GM18499 (cell line): ENCODE measurements around the gene FARS2.
"Not testable (repeated sequence)": the region's sequence is repeated elsewhere in the genome, so short reads cannot be mapped to it uniquely, and the experiment has no call there.

Experiments
- ATAC-seq: cut with Tn5 transposase; IDR thresholded peaks from one replicate; pipeline ENCODE4 v1.9.1; 2021; ENCODE audit warnings: moderate number of reproducible peaks; ENCODE audit not compliant: insufficient read depth, unreplicated experiment

FARS2 gene

DNA sequence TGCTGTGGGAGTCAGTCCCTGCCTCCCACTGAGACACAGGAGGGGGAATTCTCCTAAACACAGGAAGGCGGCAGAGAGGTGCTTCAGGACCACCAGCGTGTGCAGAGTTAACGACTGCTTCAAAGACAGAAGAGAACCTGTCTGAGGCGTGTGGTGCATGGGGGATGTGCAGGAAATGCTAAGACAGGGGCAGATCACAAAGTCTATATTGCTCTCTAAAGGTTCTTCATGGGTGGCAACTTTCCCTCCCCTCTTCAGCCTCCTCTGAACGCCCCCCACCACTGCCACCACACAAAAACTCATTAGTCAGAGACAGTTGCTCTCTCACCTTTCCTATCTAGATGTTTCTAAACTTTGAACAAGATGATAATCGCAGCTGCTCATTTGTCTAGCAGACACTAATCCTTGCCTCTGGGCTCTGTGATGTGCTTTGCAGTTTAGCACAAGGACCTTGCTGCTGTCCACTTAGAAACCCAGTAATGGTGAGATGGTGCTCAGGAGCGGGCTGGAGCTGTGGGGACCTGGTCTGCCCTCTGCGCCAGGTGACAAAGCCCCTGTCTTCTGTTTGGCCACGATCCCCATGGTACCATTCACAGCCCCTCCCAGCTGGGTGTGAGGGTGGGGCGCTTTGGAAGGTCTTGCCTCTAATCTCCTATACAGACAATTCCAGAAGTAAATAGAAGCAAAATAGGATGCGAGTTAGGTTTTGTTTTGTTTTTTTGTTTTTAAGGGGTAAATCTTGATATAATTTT is 525.8 kb downstream of the FARS2 start:
- no peak for ATAC-seq

DNA sequence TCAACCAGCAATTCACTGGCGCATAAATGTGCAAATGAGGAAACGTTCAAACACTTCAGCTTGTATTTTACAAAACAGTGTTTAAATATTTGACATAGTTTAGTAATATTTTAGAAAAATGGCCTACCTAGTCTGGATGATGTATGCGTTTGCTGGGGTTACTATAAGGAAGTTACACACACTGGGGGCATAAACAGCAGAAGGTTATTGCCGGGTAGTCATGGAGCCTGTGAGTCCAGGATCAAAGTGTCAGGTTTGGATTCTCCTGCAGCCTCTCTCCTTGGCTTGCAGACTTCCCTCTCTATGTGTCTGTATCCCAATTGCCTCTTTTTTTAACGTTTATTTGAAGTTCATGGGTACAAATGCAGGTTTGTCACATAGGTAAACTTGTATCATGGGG is 528.1 kb downstream of the FARS2 start:
- not testable (repeated sequence) for ATAC-seq

DNA sequence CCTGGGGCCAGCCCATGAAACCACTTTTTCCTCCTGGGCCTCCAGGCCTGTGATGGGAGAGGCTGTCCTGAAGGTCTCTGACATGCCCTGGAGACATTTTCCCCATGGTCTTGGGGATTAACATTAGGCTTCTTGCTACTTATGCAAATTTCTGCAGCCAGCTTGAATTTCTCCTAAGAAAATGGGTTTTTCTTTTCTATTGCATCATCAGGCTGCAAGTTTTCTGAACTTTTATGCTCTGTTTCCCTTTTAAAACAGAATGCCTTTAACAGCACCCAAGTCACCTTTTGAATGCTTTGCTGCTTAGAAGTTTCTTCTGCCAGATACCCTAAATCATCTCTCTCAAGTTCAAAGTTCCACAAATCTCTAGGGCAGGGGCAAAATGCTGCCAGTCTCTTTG is 535.2 kb downstream of the FARS2 start:
- not testable (repeated sequence) for ATAC-seq

DNA sequence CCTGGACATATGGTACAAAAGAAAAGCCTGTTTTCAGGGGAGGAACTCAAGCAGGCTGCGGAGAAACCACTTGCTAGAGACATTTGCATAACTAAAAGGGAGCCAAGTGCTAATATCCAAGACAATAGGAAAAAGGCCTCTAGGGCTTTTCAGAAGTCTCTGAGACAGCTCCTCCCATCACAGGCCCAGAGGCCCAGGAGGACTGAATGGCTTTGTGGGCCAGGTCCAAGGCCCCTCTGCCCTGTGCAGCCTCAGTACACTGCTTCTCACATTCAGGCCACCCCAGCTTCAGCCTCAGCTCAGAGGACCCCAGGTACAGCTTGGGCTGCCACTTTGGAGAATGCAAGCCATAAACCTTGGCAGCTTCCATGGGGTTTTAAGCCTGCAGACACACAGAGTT is 545.1 kb downstream of the FARS2 start:
- not testable (repeated sequence) for ATAC-seq

DNA sequence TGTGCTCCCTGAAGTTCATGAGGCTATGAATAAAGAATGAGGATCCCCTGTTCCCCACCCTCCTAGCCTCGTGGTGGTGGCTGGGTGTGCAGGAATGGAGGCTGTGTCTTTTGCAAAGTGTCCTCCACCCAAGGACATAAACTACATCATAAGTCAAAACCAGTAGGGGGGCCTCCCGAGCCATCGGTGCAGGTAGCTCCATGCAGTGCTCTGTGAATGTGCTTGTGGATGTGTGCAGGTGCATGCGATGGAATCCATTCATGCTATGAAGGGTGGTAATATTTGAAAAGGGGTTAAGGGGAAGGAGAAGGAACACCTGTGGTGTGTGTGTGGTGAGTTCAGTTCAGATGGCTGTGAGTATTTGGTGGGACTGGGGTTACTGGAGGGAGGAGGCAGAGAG is 548.1 kb downstream of the FARS2 start:
- no peak for ATAC-seq

DNA sequence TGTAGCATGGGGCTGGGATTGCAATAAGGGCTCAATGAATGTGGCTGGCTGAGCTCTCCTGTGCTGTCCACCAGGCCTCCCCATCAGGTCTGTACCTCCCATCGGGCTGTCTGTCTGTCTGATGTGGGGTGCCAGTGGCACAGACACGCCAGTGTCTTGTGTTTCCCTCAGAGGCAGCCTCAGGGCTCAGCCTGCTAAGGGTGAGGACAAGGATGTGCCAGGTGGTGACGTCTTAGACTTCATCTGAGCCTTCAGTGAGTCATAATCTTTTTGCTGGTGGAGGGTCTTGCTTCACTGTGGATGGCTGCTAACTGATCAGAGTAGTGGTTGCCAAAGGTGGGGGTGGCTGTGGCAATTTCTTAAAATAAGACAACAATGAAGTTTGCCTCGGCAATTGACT is 550.7 kb downstream of the FARS2 start:
- no peak for ATAC-seq

DNA sequence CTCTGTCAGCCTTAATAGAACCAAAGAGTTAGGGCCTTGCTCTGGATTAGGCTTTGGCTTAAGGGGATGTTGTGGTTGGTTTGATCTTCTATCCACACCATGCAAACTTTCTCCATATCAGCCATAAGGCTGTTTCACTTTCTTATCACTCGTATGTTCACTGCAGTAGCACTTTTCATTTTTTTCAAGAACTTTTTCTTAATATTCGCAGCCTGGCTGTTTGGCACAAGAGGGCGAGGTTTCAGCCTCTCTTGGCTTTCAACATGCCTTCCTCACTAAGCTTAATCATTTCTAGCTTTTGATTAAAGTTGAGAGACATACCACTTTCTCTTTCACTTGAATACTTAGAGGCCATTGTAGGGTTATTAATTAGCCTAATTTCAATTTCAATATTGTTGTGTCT is 552.3 kb downstream of the FARS2 start:
- ATAC-seq = no peak

DNA sequence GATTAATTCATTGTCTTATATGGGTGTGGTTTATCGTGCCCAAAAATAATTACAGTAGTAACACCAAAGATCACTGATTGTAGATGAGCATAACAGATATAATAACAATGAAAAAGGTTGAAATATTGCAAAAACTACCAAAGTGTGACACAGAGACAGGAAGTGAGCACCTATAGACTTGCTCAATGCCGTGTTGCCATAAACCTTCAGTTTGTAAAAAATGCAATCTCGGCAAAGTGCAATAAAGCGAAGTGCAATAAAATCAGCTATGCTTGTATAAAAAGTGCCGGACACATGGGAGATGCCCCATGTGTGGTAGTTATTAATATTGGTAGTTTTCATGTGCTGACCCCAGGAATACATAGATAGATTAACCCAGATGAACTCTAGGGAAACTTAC is 552.8 kb downstream of the FARS2 start:
- no peak for ATAC-seq

DNA sequence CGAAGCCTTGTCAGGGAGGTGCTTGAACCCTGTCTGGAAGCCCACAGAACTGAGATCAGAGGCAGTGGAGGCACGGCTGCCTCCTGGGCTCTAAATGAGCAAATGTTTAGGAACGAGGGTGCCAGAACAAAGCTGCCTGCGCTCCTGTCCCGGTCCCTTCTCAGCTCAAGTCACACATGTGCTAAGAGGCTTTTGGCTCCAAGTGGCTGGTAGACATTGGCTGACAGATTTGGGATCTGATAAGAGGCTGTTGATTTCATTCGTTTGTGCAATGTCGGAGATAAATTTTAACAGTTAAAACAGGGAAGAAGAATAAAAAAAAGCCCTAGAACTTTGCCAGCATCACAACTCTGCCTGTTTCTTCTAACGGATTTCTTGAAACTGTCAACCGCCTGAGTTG is 553.6 kb downstream of the FARS2 start:
- ATAC-seq = no peak

DNA sequence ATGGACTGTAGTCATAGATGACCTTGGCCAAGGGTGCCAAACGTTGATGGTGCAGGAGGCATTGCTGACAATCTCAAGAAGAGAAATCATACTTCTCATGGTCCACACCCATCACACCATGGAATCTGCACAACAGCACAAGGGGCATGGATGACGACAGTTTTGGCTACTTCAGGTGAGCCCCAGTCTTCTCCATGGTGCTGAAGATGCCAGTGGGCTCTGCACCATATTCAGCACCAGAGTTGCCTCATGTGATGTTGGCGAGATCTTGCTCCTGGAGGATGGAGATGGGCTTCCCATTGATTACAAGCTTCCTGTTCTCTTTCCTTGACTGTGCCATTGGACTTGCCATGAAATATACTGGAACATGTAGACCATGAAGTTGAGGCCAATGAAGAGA is 556.6 kb downstream of the FARS2 start:
- no peak for ATAC-seq

DNA sequence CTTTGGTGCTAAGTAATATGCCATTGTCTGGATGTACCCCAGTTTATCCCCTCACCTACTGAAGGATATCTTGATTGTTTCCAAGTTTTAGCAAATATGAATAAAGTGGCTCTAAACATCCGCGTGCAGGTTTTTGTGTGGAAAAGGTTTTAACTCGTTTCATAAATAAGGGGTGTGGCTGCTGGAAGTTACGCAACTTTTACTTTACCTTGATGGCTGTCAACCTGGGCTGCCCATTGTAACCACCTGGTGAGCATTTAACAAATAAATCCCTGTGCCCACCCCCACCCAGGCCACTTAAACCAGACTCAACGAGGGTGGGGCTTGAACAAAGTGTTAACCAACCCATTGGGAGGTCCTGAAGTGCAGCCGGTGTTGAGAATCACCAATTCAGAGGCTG is 557.6 kb downstream of the FARS2 start:
- ATAC-seq = no peak
